SK-N-SH treated with all-trans-retinoic acid at 6 μM for 48 hours (cell line): ENCODE results near the gene METTL1.

Experiments
- ATAC-seq: fragments of 200-7000 bp; cut with Tn5 transposase; 3 replicates; pipeline ENCODE4 v1.9.1; 2020; ENCODE audit warnings: mild to moderate bottlenecking, moderate library complexity
- ARNTL ChIP-seq: fragments of 450-650 bp; formaldehyde crosslinking; IDR thresholded peaks from 2 replicates; pipeline ENCODE4 v1.5.0; 2020; ENCODE audit warnings: low read depth, mild to moderate bottlenecking, moderate library complexity, borderline replicate concordance
- BACH2 ChIP-seq: fragments of 250-450 bp; sonication (Bioruptor Pico); IDR thresholded peaks from 2 replicates; pipeline ENCODE4 v1.9.0; 2021; ENCODE audit warnings: mild to moderate bottlenecking, borderline replicate concordance
- CREB5 ChIP-seq: fragments of 250-450 bp; sonication (Bioruptor Pico); IDR thresholded peaks from 2 replicates; pipeline ENCODE4 v1.5.1; 2020; ENCODE audit warnings: low read depth, mild to moderate bottlenecking, moderate library complexity
- CSDC2 ChIP-seq: fragments of 250-450 bp; sonication (Bioruptor Pico); IDR thresholded peaks from 2 replicates; pipeline ENCODE4 v1.5.0; 2020; ENCODE audit warnings: mild to moderate bottlenecking, moderate library complexity
- CSRNP3 ChIP-seq: fragments of 250-450 bp; sonication (Bioruptor Pico); IDR thresholded peaks from 2 replicates; pipeline ENCODE4 v1.5.1; 2021; ENCODE audit warnings: mild to moderate bottlenecking, moderate library complexity
- ESRRG ChIP-seq: fragments of 250-450 bp; sonication (Bioruptor Pico); IDR thresholded peaks from 2 replicates; pipeline ENCODE4 v1.6.1; 2021; ENCODE audit warnings: mild to moderate bottlenecking
- GLIS3 ChIP-seq: fragments of 250-450 bp; sonication (Bioruptor Pico); IDR thresholded peaks from 2 replicates; pipeline ENCODE4 v1.5.0; 2020; ENCODE audit warnings: mild to moderate bottlenecking, moderate library complexity
- ISL1 ChIP-seq: fragments of 250-450 bp; sonication (Bioruptor Pico); IDR thresholded peaks from 2 replicates; pipeline ENCODE4 v2.1.2; 2022; ENCODE audit warnings: mild to moderate bottlenecking, moderate library complexity
- POU6F1 ChIP-seq: fragments of 250-450 bp; sonication (Bioruptor Pico); IDR thresholded peaks from 2 replicates; pipeline ENCODE4 v1.8.0; 2021; ENCODE audit warnings: low read depth, mild to moderate bottlenecking, moderate library complexity, borderline replicate concordance
- PPARA ChIP-seq: fragments of 250-450 bp; sonication (Bioruptor Pico); IDR thresholded peaks from 2 replicates; pipeline ENCODE4 v1.5.0; 2020; ENCODE audit warnings: mild to moderate bottlenecking, borderline replicate concordance
- RARB ChIP-seq: fragments of 250-450 bp; sonication (Bioruptor Pico); IDR thresholded peaks from 2 replicates; pipeline ENCODE4 v1.8.0; 2021; ENCODE audit warnings: mild to moderate bottlenecking, moderate library complexity
- TCF4 ChIP-seq: fragments of 250-450 bp; sonication (Bioruptor Pico); IDR thresholded peaks from 2 replicates; pipeline ENCODE4 v1.8.0; 2021; ENCODE audit warnings: mild to moderate bottlenecking, moderate library complexity, borderline replicate concordance
- TOX ChIP-seq: fragments of 250-450 bp; sonication (Bioruptor Pico); IDR thresholded peaks from 2 replicates; pipeline ENCODE4 v1.8.0; 2021; ENCODE audit warnings: mild to moderate bottlenecking, moderate library complexity, borderline replicate concordance
- TSHZ2 ChIP-seq: fragments of 250-450 bp; sonication (Bioruptor Pico); IDR thresholded peaks from 2 replicates; pipeline ENCODE4 v1.5.0; 2020; ENCODE audit warnings: mild to moderate bottlenecking, moderate library complexity
- ZC3H10 ChIP-seq: fragments of 250-450 bp; sonication (Bioruptor Pico); IDR thresholded peaks from 2 replicates; pipeline ENCODE4 v1.5.1; 2021; ENCODE audit warnings: mild to moderate bottlenecking, moderate library complexity
- ZFP3 ChIP-seq: fragments of 250-450 bp; sonication (Bioruptor Pico); IDR thresholded peaks from 2 replicates; pipeline ENCODE4 v1.5.0; 2020; ENCODE audit warnings: mild to moderate bottlenecking, moderate library complexity
- ZFP30 ChIP-seq: fragments of 450-650 bp; formaldehyde crosslinking; IDR thresholded peaks from 2 replicates; pipeline ENCODE4 v1.5.0; 2022; ENCODE audit warnings: mild to moderate bottlenecking, moderate library complexity
- ZNF565 ChIP-seq: fragments of 450-650 bp; formaldehyde crosslinking; conservative IDR thresholded peaks from 2 replicates; pipeline ENCODE4 v1.5.0; 2020; ENCODE audit warnings: low read depth, mild to moderate bottlenecking, moderate library complexity
- ZNF70 ChIP-seq: fragments of 450-650 bp; formaldehyde crosslinking; IDR thresholded peaks from 2 replicates; pipeline ENCODE4 v1.5.0; 2020; ENCODE audit warnings: mild to moderate bottlenecking, moderate library complexity
- ZNF8 ChIP-seq: fragments of 450-650 bp; formaldehyde crosslinking; IDR thresholded peaks from 2 replicates; pipeline ENCODE4 v1.5.0; 2020; ENCODE audit warnings: mild to moderate bottlenecking, moderate library complexity

Gene METTL1

GRCh38 chr12:57777911-57778310 is 6.0 kb upstream of the METTL1 start (continued):
- TF ChIP-seq POU6F1 (CRISPR knock-in tag) (no peak), CSRNP3 (no peak), RARB (CRISPR knock-in tag) (no peak), ISL1 (CRISPR knock-in tag) (no peak), GLIS3 (CRISPR knock-in tag) (no peak), ESRRG (CRISPR knock-in tag) (no peak), CREB5 (CRISPR knock-in tag) (no peak), TOX (no peak), PPARA (CRISPR knock-in tag) (no peak), ARNTL (CRISPR knock-in tag) (no peak)

GRCh38 chr12:57777367-57777766 is 5.5 kb upstream of the METTL1 start:
- no peak for ATAC-seq
- TF ChIP-seq CSDC2 (no peak), ZNF565 (no peak), ZNF70 (CRISPR knock-in tag) (no peak), PPARA (CRISPR knock-in tag) (no peak), ZC3H10 (CRISPR knock-in tag) (no peak), TCF4 (no peak), TSHZ2 (no peak), ARNTL (CRISPR knock-in tag) (no peak), ZFP3 (CRISPR knock-in tag) (no peak), POU6F1 (CRISPR knock-in tag) (no peak), RARB (CRISPR knock-in tag) (no peak), CREB5 (CRISPR knock-in tag) (no peak), ZFP30 (no peak), ZNF8 (CRISPR knock-in tag) (no peak), CSRNP3 (no peak)

GRCh38 chr12:57776247-57776587 is 4.3 kb upstream of the METTL1 start:
- no peak for ATAC-seq
- TF ChIP-seq CREB5 (CRISPR knock-in tag), result no peak
- no peak for TF ChIP-seq BACH2
- no peak for TF ChIP-seq ISL1 (CRISPR knock-in tag)
- TF ChIP-seq GLIS3 (CRISPR knock-in tag), result no peak
- TF ChIP-seq TOX, result no peak
- no peak for TF ChIP-seq ESRRG (CRISPR knock-in tag)
